GM04504 (cell line): Measurements from ENCODE around the gene BTBD8.
"Not testable (repeated sequence)": the region's sequence is repeated elsewhere in the genome, so short reads cannot be mapped to it uniquely, and the experiment has no call there.

ENCODE experiments used
- DNase-seq: peaks from one replicate; pipeline ENCODE4 v3.0.0-alpha.2; 2012; ENCODE audit warnings: low read depth

Gene BTBD8

GRCh38 chr1:92080128-92080985 lies at the start of gene BTBD8:
BTBD8 (plus strand) TSS chr1:92080345; CDS start chr1:92080572, 227 bp downstream.
- peak; percentile 46 for DNase-seq

- DNase-seq, result no peak
Measured at GRCh38 chr1:92030656-92031107, 49.5 kb upstream of the BTBD8 start.

GRCh38 chr1:92031281-92032110 lies 48.6 kb upstream of the BTBD8 start:
- no peak for DNase-seq

- no peak for DNase-seq
Measured at GRCh38 chr1:92037400-92037799, 42.7 kb upstream of the BTBD8 start.

- DNase-seq, result no peak
Measured at GRCh38 chr1:92038695-92039346, 41.3 kb upstream of the BTBD8 start.

- no peak for DNase-seq
Measured at GRCh38 chr1:92040971-92041370, 39.2 kb upstream of the BTBD8 start.

GRCh38 chr1:92043621-92044020 lies 36.5 kb upstream of the BTBD8 start:
- no peak for DNase-seq

GRCh38 chr1:92045766-92046495 lies 34.2 kb upstream of the BTBD8 start:
- no peak for DNase-seq

GRCh38 chr1:92051948-92052347 lies 28.2 kb upstream of the BTBD8 start:
- DNase-seq, result no peak

GRCh38 chr1:92065042-92065441 lies 15.1 kb upstream of the BTBD8 start:
- no peak for DNase-seq

GRCh38 chr1:92066321-92066720 lies 13.8 kb upstream of the BTBD8 start:
- no peak for DNase-seq

- no peak for DNase-seq
Measured at GRCh38 chr1:92070892-92071291, 9.3 kb upstream of the BTBD8 start.

GRCh38 chr1:92074446-92074845 lies 5.7 kb upstream of the BTBD8 start:
- not testable (repeated sequence) for DNase-seq

GRCh38 chr1:92075311-92075710 lies 4.8 kb upstream of the BTBD8 start, which contains the start of gene SETSIP:
SETSIP (minus strand) TSS chr1:92075411; CDS start chr1:92075411, 0 bp downstream.
- DNase-seq, result no peak

- no peak for DNase-seq
Measured at GRCh38 chr1:92076363-92076762, 3.8 kb upstream of the BTBD8 start.

- DNase-seq, result not testable (repeated sequence)
Measured at GRCh38 chr1:92078077-92078476, 2.1 kb upstream of the BTBD8 start.

- DNase-seq, result no peak
Measured at GRCh38 chr1:92079441-92079840, 704 bp upstream of the BTBD8 start.

- DNase-seq, result no peak
Measured at GRCh38 chr1:92081031-92081430, 886 bp downstream of the BTBD8 start.

- DNase-seq, result no peak
Measured at GRCh38 chr1:92084651-92085050, 4.5 kb downstream of the BTBD8 start.

GRCh38 chr1:92085727-92086126 lies 5.6 kb downstream of the BTBD8 start:
- no peak for DNase-seq

- no peak for DNase-seq
Measured at GRCh38 chr1:92087542-92087941, 7.4 kb downstream of the BTBD8 start.

- DNase-seq, result no peak
Measured at GRCh38 chr1:92091625-92092024, 11.5 kb downstream of the BTBD8 start.
